ENCODE measurements around the gene RNMT.

RNMT gene

DNA sequence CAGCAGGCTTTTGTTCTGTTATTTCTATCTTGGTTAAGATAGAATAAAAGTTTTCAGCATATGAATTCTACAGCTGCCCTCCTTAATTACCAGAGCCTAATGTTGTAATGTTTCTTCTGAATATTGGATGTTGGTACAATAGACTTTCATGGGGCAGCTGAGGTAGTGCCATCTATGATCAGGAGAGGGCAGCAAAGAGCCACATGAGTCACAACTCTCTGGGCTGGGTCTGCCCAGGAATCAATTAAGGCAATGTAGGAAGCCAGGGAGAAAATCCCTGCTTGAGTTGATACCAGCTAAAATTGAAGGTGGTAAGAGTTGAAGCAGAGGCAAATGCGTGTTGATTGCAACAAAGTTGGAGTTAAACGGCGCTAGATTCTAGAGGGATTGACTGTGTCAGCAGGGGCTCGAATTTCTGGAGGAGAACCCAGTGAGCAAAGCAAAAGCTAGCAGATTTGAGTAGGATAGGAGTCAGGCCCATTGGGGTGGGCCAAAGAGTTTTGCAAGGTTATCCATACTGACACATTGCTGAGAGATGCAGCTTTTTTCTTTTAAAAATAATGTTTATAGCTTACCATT lies 86.9 kb downstream of the RNMT start:
- DNase-seq = peak; percentile 72

Data from activated CD4-positive, alpha-beta T cell treated with anti-CD3 and anti-CD28 coated beads, Interleukin-2, Interleukin-6, amounts not matched to agents 100 ng/mL and 50 ng/mL, durations not matched to agents 16 hours and 8 hours (primary cell).